Measurements from ENCODE around the gene CRTAC1.
A peak's percentile ranks its signal among the peaks of the same experiment; 100 is the strongest.

CRTAC1 gene

GRCh38 chr10:97898429-97898828, 132.0 kb downstream of the CRTAC1 start:
- DNase-seq (ENCODE audit: low spot score): no peak

DNA sequence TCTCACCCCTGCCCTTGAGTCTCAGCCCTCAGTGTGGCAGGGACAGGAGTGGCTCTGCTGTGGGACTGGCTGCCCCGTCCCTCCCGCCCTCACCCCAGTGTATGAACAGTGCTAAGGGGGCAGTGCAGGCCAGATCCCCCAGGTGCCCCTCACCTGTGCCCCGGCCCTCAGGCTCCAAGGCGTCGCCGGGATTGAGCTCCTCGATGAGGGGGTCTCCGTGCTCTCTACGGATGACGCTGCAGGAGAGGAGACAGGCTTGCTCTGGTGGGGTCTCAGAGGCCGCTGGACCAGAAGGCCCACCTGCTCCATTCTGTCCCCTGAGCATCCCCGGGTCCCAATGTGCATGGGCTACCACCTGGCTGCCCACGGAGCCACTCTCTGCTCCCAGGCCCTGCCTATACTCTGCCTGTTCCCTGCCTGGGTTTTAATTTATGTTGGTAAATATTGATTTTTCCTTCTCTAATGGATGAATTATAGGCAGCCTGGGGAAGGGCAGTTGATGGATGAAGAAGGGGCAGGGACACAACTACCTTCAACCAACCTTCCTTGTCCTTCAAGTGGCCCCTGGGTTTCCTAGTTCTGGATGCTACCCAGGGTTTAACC, 133.6 kb downstream of the CRTAC1 start:
- no peak for DNase-seq (ENCODE audit: low spot score)

DNA sequence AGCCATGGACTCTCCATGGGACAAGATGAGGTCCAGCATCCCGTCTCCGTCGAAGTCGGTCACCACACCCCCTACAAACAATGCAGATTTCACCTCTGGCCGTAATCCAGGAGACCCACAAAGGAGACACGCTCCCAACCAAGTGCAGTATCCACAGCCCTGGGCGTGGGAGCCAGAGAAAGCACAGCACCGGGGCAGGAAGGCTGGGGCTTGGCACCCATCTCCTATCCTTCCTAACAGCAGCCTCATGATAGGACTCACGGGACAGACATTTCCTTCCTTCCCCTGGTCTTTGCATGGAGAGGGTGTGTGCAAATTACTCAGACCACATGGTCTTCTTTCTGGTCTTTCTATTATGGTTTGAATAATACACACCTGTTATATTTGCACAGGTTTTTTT, 134.5 kb downstream of the CRTAC1 start:
- no peak for DNase-seq (ENCODE audit: low spot score)

- no peak for DNase-seq (ENCODE audit: low spot score)
These were observed 135.3 kb downstream of the CRTAC1 start for GRCh38 chr10:97895084-97895483.

GRCh38 chr10:97894092-97894491, 136.3 kb downstream of the CRTAC1 start:
- no peak for DNase-seq (ENCODE audit: low spot score)

GRCh38 chr10:97892939-97893338, 137.5 kb downstream of the CRTAC1 start:
- DNase-seq (ENCODE audit: low spot score): no peak

DNA sequence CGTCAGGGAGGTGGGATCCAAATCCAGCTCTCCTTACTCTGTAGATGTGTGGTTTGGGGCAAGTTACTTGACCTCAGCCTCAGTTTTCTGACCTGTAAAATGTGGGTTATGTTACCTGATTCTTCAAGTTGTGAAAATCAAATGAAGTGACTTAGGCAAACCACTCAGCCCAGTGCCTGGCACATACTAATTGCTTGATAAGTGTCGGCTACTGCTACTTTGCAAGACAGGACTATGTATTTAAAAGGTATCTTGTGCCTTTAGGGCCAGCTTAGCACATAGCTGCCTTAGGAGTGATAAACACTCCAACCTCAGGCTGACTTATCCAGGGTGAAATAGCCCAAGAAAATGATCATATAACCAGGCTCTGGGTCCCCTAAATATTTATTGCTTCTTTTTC, 137.9 kb downstream of the CRTAC1 start:
- no peak for DNase-seq (ENCODE audit: low spot score)

- no peak for DNase-seq (ENCODE audit: low spot score)
These were observed 138.8 kb downstream of the CRTAC1 start for GRCh38 chr10:97891497-97892167.

DNA sequence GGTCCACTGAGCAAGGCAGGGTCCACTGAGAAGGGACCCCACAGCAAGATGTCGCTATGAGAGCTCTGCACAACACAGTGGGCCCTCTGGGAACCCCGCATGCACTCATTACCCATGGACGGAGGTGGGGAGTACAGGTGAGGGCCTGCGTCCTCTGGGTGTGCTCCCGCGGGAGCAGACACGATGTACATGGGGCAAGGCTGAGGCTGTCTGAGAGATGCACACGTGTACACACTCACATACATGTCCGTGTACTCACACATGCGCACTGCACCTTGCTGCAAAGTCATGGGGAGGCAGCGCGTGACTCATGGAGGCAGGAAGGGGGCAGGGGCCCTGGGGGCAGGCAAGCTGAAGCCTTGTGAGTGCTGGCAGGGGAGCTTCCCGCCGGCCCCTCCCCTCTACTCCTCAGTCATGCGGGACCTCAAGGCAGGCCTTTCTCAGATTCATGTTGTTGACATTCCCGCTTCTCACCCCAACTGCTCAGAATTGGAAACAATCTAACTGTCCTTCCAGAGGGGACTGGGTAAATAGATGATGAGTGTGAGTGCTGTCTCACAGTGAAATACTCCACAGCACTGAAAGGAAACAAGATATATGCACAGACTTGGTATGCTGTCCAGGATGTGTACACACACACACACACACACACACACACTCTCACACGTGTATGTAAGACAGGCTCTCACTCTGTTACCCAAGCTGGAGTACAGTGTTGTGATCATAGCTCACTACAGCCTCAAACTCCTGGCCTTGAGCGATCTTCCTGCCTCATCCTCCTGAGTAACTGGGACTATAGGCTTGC, 140.8 kb downstream of the CRTAC1 start:
- no peak for DNase-seq (ENCODE audit: low spot score)

GRCh38 chr10:97888641-97889262, 141.7 kb downstream of the CRTAC1 start:
- peak; percentile 29 for DNase-seq (ENCODE audit: low spot score)

GRCh38 chr10:97888134-97888533, 142.3 kb downstream of the CRTAC1 start:
- no peak for DNase-seq (ENCODE audit: low spot score)

DNA sequence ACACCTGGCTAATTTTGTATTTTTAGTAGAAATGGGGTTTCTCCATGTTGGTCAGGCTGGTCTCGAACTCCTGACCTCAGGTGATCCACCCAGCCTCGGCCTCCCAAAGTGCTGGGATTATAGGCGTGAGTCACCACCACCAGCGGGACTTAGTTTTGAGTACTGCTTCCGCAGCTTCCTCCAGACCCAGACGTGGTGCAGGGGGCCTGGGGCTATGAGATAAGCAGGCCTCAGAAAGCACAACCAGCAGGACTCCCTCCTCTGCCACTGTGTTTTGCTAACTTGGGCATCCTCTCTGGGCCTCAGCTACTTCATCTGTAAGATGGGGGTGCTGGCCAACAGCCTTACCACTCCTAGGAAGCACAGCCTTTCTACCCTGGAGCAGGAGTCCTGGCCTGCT, 143.0 kb downstream of the CRTAC1 start:
- DNase-seq (ENCODE audit: low spot score): no peak

DNA sequence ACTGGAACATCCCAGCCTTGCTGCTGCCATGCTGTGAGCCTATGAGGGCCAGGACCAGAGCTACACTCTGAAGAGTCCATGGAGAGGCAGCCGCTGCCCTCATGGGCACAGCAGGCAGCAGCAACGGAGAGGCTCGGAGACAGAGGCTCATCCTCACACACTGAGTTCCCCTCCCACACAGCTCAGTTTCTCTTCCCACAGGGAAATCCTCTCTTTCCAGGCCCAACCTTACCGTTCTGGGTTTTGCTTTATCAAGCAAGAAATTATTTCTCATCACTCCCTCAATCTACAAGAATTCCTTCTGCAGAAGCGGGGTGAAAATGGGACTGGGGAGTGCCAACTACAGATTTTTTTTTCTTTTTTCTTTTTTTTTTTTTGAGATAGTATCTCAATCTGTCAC, 144.1 kb downstream of the CRTAC1 start:
- no peak for DNase-seq (ENCODE audit: low spot score)

DNA sequence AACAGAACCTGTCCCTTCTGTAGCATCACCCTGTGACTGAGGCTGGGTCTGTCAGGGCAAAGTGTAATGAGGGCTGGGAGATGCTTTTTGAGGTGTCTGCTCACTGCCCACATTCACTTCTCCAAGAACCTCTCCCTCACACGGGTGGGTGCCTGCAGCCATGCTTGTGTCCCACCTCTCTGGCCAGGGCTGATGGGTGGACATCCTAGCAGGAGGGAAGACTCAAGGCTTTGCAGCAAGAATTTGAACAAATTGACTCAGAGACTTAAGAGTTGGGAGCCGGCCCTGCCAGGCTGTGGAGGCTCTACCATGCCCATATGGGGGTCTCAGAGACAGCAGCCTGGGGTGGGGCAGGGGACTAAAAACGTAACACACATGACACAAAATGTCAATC, 147.3 kb downstream of the CRTAC1 start:
- no peak for DNase-seq (ENCODE audit: low spot score)

GRCh38 chr10:97882142-97883091, 148.0 kb downstream of the CRTAC1 start:
- peak; percentile 62 for DNase-seq (ENCODE audit: low spot score)

DNA sequence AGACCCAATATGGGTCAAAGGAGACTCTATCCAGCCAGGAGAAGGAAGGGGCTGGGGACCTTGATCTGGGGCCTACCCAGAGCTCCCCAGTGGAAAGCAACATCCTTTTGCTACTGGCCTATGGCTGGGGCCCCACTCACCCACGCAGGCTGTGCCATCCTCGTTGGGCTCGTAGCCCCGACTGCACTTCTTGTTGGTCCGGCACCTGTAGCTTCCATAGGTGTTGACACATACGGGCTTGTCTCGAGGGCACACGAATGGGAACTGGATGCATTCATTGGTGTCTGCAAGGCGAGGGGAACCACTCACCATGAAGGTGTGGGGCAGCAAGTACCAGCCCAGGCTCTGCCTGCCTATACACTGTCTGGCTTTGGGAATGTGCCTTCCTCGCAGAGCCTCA, 150.3 kb downstream of the CRTAC1 start:
- no peak for DNase-seq (ENCODE audit: low spot score)

DNA sequence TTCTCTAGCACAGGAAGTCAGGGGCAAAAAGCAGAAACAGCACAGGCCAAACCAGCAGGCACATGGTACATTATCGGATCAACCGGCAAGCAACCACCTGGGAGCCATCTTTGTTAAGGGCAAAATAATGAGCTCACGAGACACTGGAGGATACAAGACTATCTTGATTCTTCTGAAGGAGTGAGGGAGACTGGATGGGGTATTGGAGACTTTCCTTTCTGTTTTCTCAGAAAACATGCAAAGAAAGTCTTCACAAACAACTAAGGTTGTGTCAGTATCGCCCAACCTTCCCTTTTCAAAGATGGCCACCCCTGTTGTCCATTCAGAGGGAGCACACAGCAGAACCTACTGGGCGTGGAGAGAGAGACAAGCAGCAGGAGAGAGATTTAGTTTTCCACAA, 151.2 kb downstream of the CRTAC1 start:
- no peak for DNase-seq (ENCODE audit: low spot score)

- DNase-seq (ENCODE audit: low spot score): no peak
These were observed 154.0 kb downstream of the CRTAC1 start for GRCh38 chr10:97876402-97876801.

DNA sequence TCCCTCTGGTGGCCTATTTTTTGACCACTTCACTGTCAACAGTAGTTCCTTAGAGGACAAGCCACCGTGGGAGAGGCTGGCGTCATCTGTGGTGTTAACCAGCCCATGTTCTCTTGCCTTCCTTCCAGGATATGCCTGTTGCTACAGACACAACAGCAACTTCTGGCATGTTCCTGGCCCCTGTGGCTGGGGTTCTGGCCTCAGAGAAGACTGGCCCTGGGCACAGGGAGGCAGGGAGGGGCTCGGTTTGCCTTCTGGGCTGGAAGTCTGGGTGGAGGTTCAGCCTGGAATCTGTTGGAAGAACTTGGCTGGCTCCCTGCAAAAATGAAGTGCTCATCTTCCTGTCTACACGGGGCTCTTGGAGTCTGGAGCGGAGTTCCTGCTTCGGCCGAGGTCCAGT, 155.0 kb downstream of the CRTAC1 start:
- no peak for DNase-seq (ENCODE audit: low spot score)

GRCh38 chr10:97874332-97874731, 156.1 kb downstream of the CRTAC1 start:
- no peak for DNase-seq (ENCODE audit: low spot score)

GRCh38 chr10:97873569-97873968, 156.9 kb downstream of the CRTAC1 start:
- no peak for DNase-seq (ENCODE audit: low spot score)

DNA sequence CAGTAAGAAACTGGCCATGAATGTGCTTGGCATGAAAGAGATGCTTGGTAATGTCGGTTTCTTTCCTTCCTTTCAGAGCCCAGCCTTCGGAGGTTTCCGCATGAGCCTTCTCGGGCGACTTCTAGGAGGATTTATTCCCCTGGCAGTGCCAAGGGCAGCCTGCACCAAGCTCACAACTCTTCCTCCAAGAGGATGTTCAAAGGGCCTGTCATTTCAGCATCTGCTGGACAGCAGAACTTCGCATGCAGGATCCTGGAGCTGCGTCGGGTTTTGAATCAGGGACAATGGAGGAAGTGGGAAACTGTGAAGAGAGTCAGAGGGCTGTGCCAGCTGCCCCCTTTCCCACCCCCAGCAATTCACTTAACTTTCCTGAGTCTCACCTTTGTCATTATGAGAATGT, 159.4 kb downstream of the CRTAC1 start:
- no peak for DNase-seq (ENCODE audit: low spot score)
